ENCODE results near the gene SLC5A6. TPM values are rescaled to one million over a fixed set of nuclear protein-coding genes. Genes with fewer than 3 reads are reported as not detected.
A peak's percentile ranks its signal among the peaks of the same experiment; 100 is the strongest.

SLC5A6 gene
- total RNA-seq, 2 experiments from 2014 or later = 34.2 to 39.2 TPM

GRCh38 chr2:27245626-27246025 is 33.6 kb upstream of the SLC5A6 start:
- Mint-ChIP-seq H3K4me3 (no peak overlapping the region), H3K27me3 (peaks cover 4% of the 10 kb centered on the region), H3K9me3 (no peaks in the 10 kb centered on the region), H3K27ac (no peak overlapping the region), H3K36me3 (ENCODE audit: low read depth) (peaks cover 18% of the 10 kb centered on the region), H3K4me1 (peaks cover 12% of the 10 kb centered on the region)
- no peak for DNase-seq
- POLR2A ChIA-PET = no interaction called here
- CTCF ChIA-PET = no interaction called here

- Mint-ChIP-seq H3K27ac (no peak overlapping the region), H3K27me3 (peaks cover 4% of the 10 kb centered on the region), H3K36me3 (ENCODE audit: low read depth) (peaks cover 23% of the 10 kb centered on the region), H3K4me1 (peaks cover 12% of the 10 kb centered on the region), H3K4me3 (no peak overlapping the region), H3K9me3 (no peaks in the 10 kb centered on the region)
- CTCF ChIA-PET = no interaction called here
- DNase-seq = no peak
- POLR2A ChIA-PET = no interaction called here
These were observed 33.0 kb upstream of the SLC5A6 start for GRCh38 chr2:27245116-27245515.

- H3K27me3 Mint-ChIP-seq = peaks cover 4% of the 10 kb centered on the region
These were observed 31.5 kb upstream of the SLC5A6 start for GRCh38 chr2:27243391-27244130.

GRCh38 chr2:27242614-27242951 is 30.5 kb upstream of the SLC5A6 start:
- peaks cover 12% of the 10 kb centered on the region for H3K4me1 Mint-ChIP-seq
- CTCF ChIA-PET = no interaction called here
- DNase-seq = no peak
- no peak overlapping the region for H3K27ac Mint-ChIP-seq
- no peaks in the 10 kb centered on the region for H3K27me3 Mint-ChIP-seq
- H3K9me3 Mint-ChIP-seq = no peaks in the 10 kb centered on the region
- H3K36me3 Mint-ChIP-seq (ENCODE audit: low read depth) = peaks cover 36% of the 10 kb centered on the region
- POLR2A ChIA-PET = no interaction called here
- H3K4me3 Mint-ChIP-seq = no peak overlapping the region

More at GRCh38 chr2:27243391-27244130, 31.5 kb upstream of the SLC5A6 start:
- DNase-seq = no peak
- Mint-ChIP-seq H3K4me3 (no peak overlapping the region), H3K9me3 (no peaks in the 10 kb centered on the region), H3K4me1 (peaks cover 12% of the 10 kb centered on the region), H3K27ac (no peak overlapping the region), H3K36me3 (ENCODE audit: low read depth) (peaks cover 31% of the 10 kb centered on the region)
- POLR2A ChIA-PET = no interaction called here
- CTCF ChIA-PET = interaction anchor here (0.9 to 1.1 kb wide), 2 partner anchors 9 to 17 kb away, joined by 3 read pairs; no protein-coding TSS in a partner anchor

- no peaks in the 10 kb centered on the region for H3K9me3 Mint-ChIP-seq
- no peaks in the 10 kb centered on the region for H3K27me3 Mint-ChIP-seq
- H3K4me1 Mint-ChIP-seq = peaks cover 12% of the 10 kb centered on the region
- peak overlapping the region; percentile 41 for H3K27ac Mint-ChIP-seq
- H3K4me3 Mint-ChIP-seq = no peak overlapping the region
- ChIA-PET CTCF (interaction anchor here (0.6 to 1.0 kb wide), 2 partner anchors 38 to 195 kb away, joined by 3 read pairs; no protein-coding TSS in a partner anchor), POLR2A (no interaction called here)
- DNase-seq = no peak
- peaks cover 41% of the 10 kb centered on the region for H3K36me3 Mint-ChIP-seq (ENCODE audit: low read depth)
These were observed 29.9 kb upstream of the SLC5A6 start for GRCh38 chr2:27241761-27242613.

- Mint-ChIP-seq H3K9me3 (no peaks in the 10 kb centered on the region), H3K27me3 (no peaks in the 10 kb centered on the region), H3K36me3 (ENCODE audit: low read depth) (peaks cover 46% of the 10 kb centered on the region), H3K4me1 (peaks cover 12% of the 10 kb centered on the region), H3K27ac (no peak overlapping the region), H3K4me3 (no peak overlapping the region)
- ChIA-PET CTCF (interaction anchor here (0.8 kb wide), 1 partner anchor 173 kb away, joined by 3 read pairs; no protein-coding TSS in a partner anchor), POLR2A (no interaction called here)
- no peak for DNase-seq
These were observed 28.3 kb upstream of the SLC5A6 start for GRCh38 chr2:27240406-27240805.

GRCh38 chr2:27238976-27239375 is 26.9 kb upstream of the SLC5A6 start:
- Mint-ChIP-seq H3K36me3 (ENCODE audit: low read depth) (peaks cover 56% of the 10 kb centered on the region), H3K27me3 (no peaks in the 10 kb centered on the region)
- CTCF ChIA-PET = no interaction called here

GRCh38 chr2:27237341-27237945 is 25.4 kb upstream of the SLC5A6 start:
- no peak overlapping the region for H3K27ac Mint-ChIP-seq
- ChIA-PET POLR2A (no interaction called here), CTCF (no interaction called here)
- peaks cover 58% of the 10 kb centered on the region for H3K36me3 Mint-ChIP-seq (ENCODE audit: low read depth)
- H3K27me3 Mint-ChIP-seq = no peaks in the 10 kb centered on the region
- H3K9me3 Mint-ChIP-seq = no peaks in the 10 kb centered on the region
- H3K4me1 Mint-ChIP-seq = peaks cover 9% of the 10 kb centered on the region
- H3K4me3 Mint-ChIP-seq = no peak overlapping the region
- no peak for DNase-seq

More at GRCh38 chr2:27238976-27239375, 26.9 kb upstream of the SLC5A6 start:
- Mint-ChIP-seq H3K4me1 (peaks cover 12% of the 10 kb centered on the region), H3K9me3 (no peaks in the 10 kb centered on the region), H3K27ac (no peak overlapping the region), H3K4me3 (no peak overlapping the region)
- no peak for DNase-seq
- POLR2A ChIA-PET = no interaction called here

GRCh38 chr2:27236626-27237025 is 24.6 kb upstream of the SLC5A6 start:
- peaks cover 55% of the 10 kb centered on the region for H3K36me3 Mint-ChIP-seq (ENCODE audit: low read depth)
- ChIA-PET POLR2A (no interaction called here), CTCF (interaction anchor here (2.1 kb wide), 1 partner anchor 43 kb away, joined by 8 read pairs; no protein-coding TSS in a partner anchor)
- no peak overlapping the region for H3K27ac Mint-ChIP-seq
- no peak overlapping the region for H3K4me3 Mint-ChIP-seq
- H3K9me3 Mint-ChIP-seq = no peaks in the 10 kb centered on the region
- H3K4me1 Mint-ChIP-seq = peaks cover 1% of the 10 kb centered on the region
- no peaks in the 10 kb centered on the region for H3K27me3 Mint-ChIP-seq
- no peak for DNase-seq

- Mint-ChIP-seq H3K4me1 (no peaks in the 10 kb centered on the region), H3K27me3 (no peaks in the 10 kb centered on the region), H3K4me3 (no peak overlapping the region), H3K36me3 (ENCODE audit: low read depth) (peaks cover 60% of the 10 kb centered on the region), H3K9me3 (no peaks in the 10 kb centered on the region), H3K27ac (no peak overlapping the region)
- ChIA-PET CTCF (interaction anchor here (0.6 to 2.1 kb wide), 3 partner anchors 10 to 89 kb away, joined by 3 to 8 read pairs (median 4); no protein-coding TSS in a partner anchor), POLR2A (no interaction called here)
- DNase-seq = no peak
These were observed 24.1 kb upstream of the SLC5A6 start for GRCh38 chr2:27236136-27236535.

- POLR2A ChIA-PET = interaction anchor here (0.6 kb wide), 1 partner anchor 180 kb away, joined by 12 read pairs; no protein-coding TSS in a partner anchor
- H3K27ac Mint-ChIP-seq = no peak overlapping the region
These were observed 21.3 kb upstream of the SLC5A6 start for GRCh38 chr2:27233341-27233740.

GRCh38 chr2:27231921-27232320 is 19.9 kb upstream of the SLC5A6 start:
- no peaks in the 10 kb centered on the region for H3K27me3 Mint-ChIP-seq
- POLR2A ChIA-PET = no interaction called here
- CTCF ChIA-PET = interaction anchor here (1.1 kb wide), 2 partner anchors 17 to 80 kb away, joined by 3 read pairs; no protein-coding TSS in a partner anchor
- H3K36me3 Mint-ChIP-seq (ENCODE audit: low read depth) = peaks cover 53% of the 10 kb centered on the region
- no peaks in the 10 kb centered on the region for H3K4me1 Mint-ChIP-seq
- no peak for DNase-seq
- H3K27ac Mint-ChIP-seq = no peak overlapping the region
- H3K9me3 Mint-ChIP-seq = no peaks in the 10 kb centered on the region
- H3K4me3 Mint-ChIP-seq = no peak overlapping the region

More at GRCh38 chr2:27233341-27233740, 21.3 kb upstream of the SLC5A6 start:
- CTCF ChIA-PET = interaction anchor here (1.0 to 2.3 kb wide), 3 partner anchors 10 to 34 kb away, joined by 3 to 12 read pairs (median 3); no protein-coding TSS in a partner anchor
- peaks cover 49% of the 10 kb centered on the region for H3K36me3 Mint-ChIP-seq (ENCODE audit: low read depth)
- no peak overlapping the region for H3K4me3 Mint-ChIP-seq
- no peaks in the 10 kb centered on the region for H3K27me3 Mint-ChIP-seq
- no peaks in the 10 kb centered on the region for H3K4me1 Mint-ChIP-seq
- H3K9me3 Mint-ChIP-seq = no peaks in the 10 kb centered on the region
- no peak for DNase-seq

GRCh38 chr2:27227501-27227900 is 15.4 kb upstream of the SLC5A6 start:
- Mint-ChIP-seq H3K27ac (no peak overlapping the region), H3K36me3 (ENCODE audit: low read depth) (peaks cover 51% of the 10 kb centered on the region), H3K9me3 (no peaks in the 10 kb centered on the region), H3K4me3 (no peak overlapping the region), H3K27me3 (no peaks in the 10 kb centered on the region), H3K4me1 (no peaks in the 10 kb centered on the region)
- POLR2A ChIA-PET = no interaction called here
- no peak for DNase-seq
- CTCF ChIA-PET = interaction anchor here (0.6 kb wide), 1 partner anchor 52 kb away, joined by 3 read pairs; no protein-coding TSS in a partner anchor
